H1 (cell line): ENCODE measurements around the gene CAP2. TPM values are rescaled to one million over a fixed set of nuclear protein-coding genes. Genes with fewer than 3 reads are reported as not detected.

Experiments
- CBX5 ChIP-seq: fragments of 300-800, 300-1000 bp; sonication (generic); IDR thresholded peaks from 2 replicates; pipeline ENCODE4 v1.7.1; 2016; ENCODE audit warnings: antibody characterized with exemption, low read length, low read depth
- CHD7 ChIP-seq: fragments of 300-600 bp; sonication (generic); IDR thresholded peaks from 2 replicates; pipeline ENCODE4 v1.7.1; 2012; ENCODE audit warnings: low read length, moderate library complexity, mild to moderate bottlenecking, inconsistent platforms; ENCODE audit not compliant: insufficient replicate concordance
- polyA plus RNA-seq, 7 experiments: library from polyadenylated mRNA; depleted of rRNA in 3 of 7; stranded (reverse) in 5 of 7; unstranded in 2 of 7; fragments of >200 nt in 5 of 7; fragments of 200-250 nt in 2 of 7; gene quantifications; 1 replicate in 5 of 7; 2 replicates in 1 of 7; 4 replicates in 1 of 7; pipeline versions ENCODE4 v1.2.1 to v1.2.3, GENCODE V29; 2011 to 2013; ENCODE audit warnings: missing spikeins in 2 of 7, mixed read lengths in 2 of 7
- total RNA-seq: library from RNA; stranded (reverse); fragmentation: NEBNext Ultra II Directional; extraction: Animal tissue kit (Norgen Biotek cat#: 25700); gene quantifications from 2 replicates; pipeline ENCODE4 v1.2.1, GENCODE V29; 2021

Gene CAP2
- total and polyA plus RNA-seq, 2 of the 8 experiments (the other 6 are each of a cell fraction or from before 2014, with no cell fraction given), result 7.2 to 10.0 TPM

- peak; percentile 19 for TF ChIP-seq CHD7
- no peak for TF ChIP-seq CBX5
These were observed 190.9 kb downstream of the CAP2 start (continued) for GRCh38 chr6:17584241-17584803.
